GM19452 (cell line): ENCODE measurements around the gene TSC22D3.

Experiments
- ATAC-seq: cut with Tn5 transposase; IDR thresholded peaks from one replicate; pipeline ENCODE4 v1.9.1; 2021; ENCODE audit not compliant: unreplicated experiment

The TSC22D3 gene

GRCh38 chrX:107760304-107761077, 15.1 kb downstream of the TSC22D3 start:
- ATAC-seq: no peak

GRCh38 chrX:107758231-107758766, 17.3 kb downstream of the TSC22D3 start:
- no peak for ATAC-seq

GRCh38 chrX:107755721-107756120, 19.9 kb downstream of the TSC22D3 start:
- no peak for ATAC-seq

- ATAC-seq: no peak
Observed at GRCh38 chrX:107753187-107753586, 22.4 kb downstream of the TSC22D3 start.

- no peak for ATAC-seq
Observed at GRCh38 chrX:107752714-107753113, 22.9 kb downstream of the TSC22D3 start.

GRCh38 chrX:107752043-107752442, 23.5 kb downstream of the TSC22D3 start:
- ATAC-seq: no peak

- no peak for ATAC-seq
Observed at GRCh38 chrX:107750861-107751445, 24.6 kb downstream of the TSC22D3 start.

GRCh38 chrX:107750263-107750662, 25.3 kb downstream of the TSC22D3 start:
- no peak for ATAC-seq

GRCh38 chrX:107748506-107748905, 27.1 kb downstream of the TSC22D3 start:
- no peak for ATAC-seq

- ATAC-seq: no peak
Observed at GRCh38 chrX:107747596-107748161, 27.9 kb downstream of the TSC22D3 start.

- no peak for ATAC-seq
Observed at GRCh38 chrX:107744868-107745267, 30.7 kb downstream of the TSC22D3 start.

GRCh38 chrX:107743995-107744394, 31.6 kb downstream of the TSC22D3 start:
- no peak for ATAC-seq

GRCh38 chrX:107742700-107743191, 32.8 kb downstream of the TSC22D3 start:
- ATAC-seq: no peak

GRCh38 chrX:107741404-107741790, 34.2 kb downstream of the TSC22D3 start:
- ATAC-seq: peak; percentile 30

GRCh38 chrX:107739541-107739940, 36.0 kb downstream of the TSC22D3 start:
- no peak for ATAC-seq

GRCh38 chrX:107738768-107739167, 36.8 kb downstream of the TSC22D3 start:
- ATAC-seq: no peak

GRCh38 chrX:107738272-107738671, 37.3 kb downstream of the TSC22D3 start:
- ATAC-seq: no peak

GRCh38 chrX:107736781-107737531, 38.6 kb downstream of the TSC22D3 start:
- ATAC-seq: no peak

GRCh38 chrX:107734646-107735045, 40.9 kb downstream of the TSC22D3 start:
- ATAC-seq: no peak

- no peak for ATAC-seq
Observed at GRCh38 chrX:107733686-107734085, 41.9 kb downstream of the TSC22D3 start.

GRCh38 chrX:107731831-107732502, 43.6 kb downstream of the TSC22D3 start:
- ATAC-seq: no peak
